ENCODE results near the gene CHST7.

DNA sequence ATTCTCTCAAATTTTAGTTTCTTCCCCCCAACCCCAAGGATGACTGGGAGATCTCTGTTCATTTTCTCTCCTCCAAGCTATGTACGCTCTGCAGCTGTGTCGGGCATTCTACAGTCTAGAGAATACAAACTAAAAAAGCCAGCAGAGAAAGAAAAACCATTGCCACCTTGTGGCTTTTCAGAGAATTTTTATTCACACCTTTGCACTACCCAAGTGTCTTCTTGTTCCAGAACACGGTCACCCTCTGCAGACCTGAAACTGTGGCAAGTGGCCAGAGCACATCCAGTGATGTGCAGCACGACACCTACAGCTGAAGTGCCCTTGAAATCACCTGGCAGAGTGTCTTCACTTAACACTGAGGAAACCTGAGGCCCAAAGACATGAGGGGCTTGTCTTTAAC is 68.6 kb downstream of the CHST7 start:
- TF ChIP-seq, protein P1, sequence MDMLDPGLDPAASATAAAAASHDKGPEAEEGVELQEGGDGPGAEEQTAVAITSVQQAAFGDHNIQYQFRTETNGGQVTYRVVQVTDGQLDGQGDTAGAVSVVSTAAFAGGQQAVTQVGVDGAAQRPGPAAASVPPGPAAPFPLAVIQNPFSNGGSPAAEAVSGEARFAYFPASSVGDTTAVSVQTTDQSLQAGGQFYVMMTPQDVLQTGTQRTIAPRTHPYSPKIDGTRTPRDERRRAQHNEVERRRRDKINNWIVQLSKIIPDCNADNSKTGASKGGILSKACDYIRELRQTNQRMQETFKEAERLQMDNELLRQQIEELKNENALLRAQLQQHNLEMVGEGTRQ (IDR thresholded peaks at IDR 0.05; ENCODE audit: low read depth, low read length), result no peak
- no peak for TF ChIP-seq CHD1 (IDR thresholded peaks at IDR 0.05; ENCODE audit: low read depth, low read length)
- no peak for TF ChIP-seq POLR2A (IDR thresholded peaks at IDR 0.05; ENCODE audit: low read depth, low read length)
- TF ChIP-seq, protein P2, sequence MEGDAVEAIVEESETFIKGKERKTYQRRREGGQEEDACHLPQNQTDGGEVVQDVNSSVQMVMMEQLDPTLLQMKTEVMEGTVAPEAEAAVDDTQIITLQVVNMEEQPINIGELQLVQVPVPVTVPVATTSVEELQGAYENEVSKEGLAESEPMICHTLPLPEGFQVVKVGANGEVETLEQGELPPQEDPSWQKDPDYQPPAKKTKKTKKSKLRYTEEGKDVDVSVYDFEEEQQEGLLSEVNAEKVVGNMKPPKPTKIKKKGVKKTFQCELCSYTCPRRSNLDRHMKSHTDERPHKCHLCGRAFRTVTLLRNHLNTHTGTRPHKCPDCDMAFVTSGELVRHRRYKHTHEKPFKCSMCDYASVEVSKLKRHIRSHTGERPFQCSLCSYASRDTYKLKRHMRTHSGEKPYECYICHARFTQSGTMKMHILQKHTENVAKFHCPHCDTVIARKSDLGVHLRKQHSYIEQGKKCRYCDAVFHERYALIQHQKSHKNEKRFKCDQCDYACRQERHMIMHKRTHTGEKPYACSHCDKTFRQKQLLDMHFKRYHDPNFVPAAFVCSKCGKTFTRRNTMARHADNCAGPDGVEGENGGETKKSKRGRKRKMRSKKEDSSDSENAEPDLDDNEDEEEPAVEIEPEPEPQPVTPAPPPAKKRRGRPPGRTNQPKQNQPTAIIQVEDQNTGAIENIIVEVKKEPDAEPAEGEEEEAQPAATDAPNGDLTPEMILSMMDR (conservative IDR thresholded peaks at IDR 0.05; ENCODE audit: low read depth, low read length), result peak; percentile 35
- no peak for TF ChIP-seq RFX5 (IDR thresholded peaks at IDR 0.05; ENCODE audit: low read depth, low read length)
- no peak for TF ChIP-seq BHLHE40 (IDR thresholded peaks at IDR 0.05; ENCODE audit: low read depth, low read length)
- TF ChIP-seq RAD21 (IDR thresholded peaks at IDR 0.05; ENCODE audit: low read length), result peak; percentile 39
- TF ChIP-seq SMC3 (IDR thresholded peaks at IDR 0.05; ENCODE audit: low read depth, low read length), result peak; percentile 56
- TF ChIP-seq NFE2L2 (IDR thresholded peaks at IDR 0.05; ENCODE audit: low read depth, low read length), result no peak
- TF ChIP-seq FOS (IDR thresholded peaks at IDR 0.05; ENCODE audit: low read depth, low read length), result no peak
- no peak for TF ChIP-seq MXI1 (IDR thresholded peaks at IDR 0.05; ENCODE audit: borderline replicate concordance, low read depth, low read length)
- TF ChIP-seq RCOR1 (IDR thresholded peaks at IDR 0.05; ENCODE audit: insufficient replicate concordance, low read length), result no peak
